ENCODE data around the gene SLC27A1. TPM values are rescaled to one million over a fixed set of nuclear protein-coding genes. Genes with fewer than 3 reads are reported as not detected.
"Not testable (repeated sequence)": the region's sequence is repeated elsewhere in the genome, so short reads cannot be mapped to it uniquely, and the experiment has no call there.

SLC27A1 gene
- total RNA-seq, 2 donors from 2014 or later: 4.8 to 7.1 TPM

- no peak for ATAC-seq
- DNase-seq: no peak
- intact Hi-C loops (cut with DNase I, micrococcal nuclease): no loop called here
Observed at GRCh38 chr19:17454576-17455071, 15.7 kb upstream of the SLC27A1 start.

GRCh38 chr19:17455308-17456123, 14.8 kb upstream of the SLC27A1 start:
- DNase-seq (no peak), ATAC-seq (no peak)
- intact Hi-C loops (cut with DNase I, micrococcal nuclease): no loop called here

- intact Hi-C loops (cut with DNase I, micrococcal nuclease): no loop called here
- ATAC-seq (no peak), DNase-seq (no peak)
Observed at GRCh38 chr19:17456127-17456526, 14.2 kb upstream of the SLC27A1 start.

DNA sequence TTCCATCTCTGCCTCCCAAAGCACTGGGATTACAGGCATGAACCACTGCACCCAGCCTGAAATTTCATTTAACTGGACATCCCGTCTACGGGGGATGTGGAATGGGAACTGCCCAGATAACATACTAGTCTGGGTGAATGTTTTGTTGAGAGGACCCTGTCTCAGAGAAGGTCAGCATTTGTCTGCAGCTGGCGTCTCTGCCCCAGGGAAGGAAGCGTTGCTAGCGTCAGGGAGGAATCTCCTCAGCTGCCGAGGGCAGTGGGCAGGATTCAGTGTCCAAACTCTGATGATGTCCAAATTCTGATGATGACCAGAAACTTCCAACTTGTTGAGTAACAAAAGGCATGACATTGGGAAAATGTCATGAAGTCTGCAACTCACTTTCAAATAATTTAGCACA, 12.7 kb upstream of the SLC27A1 start:
- intact Hi-C loops (cut with DNase I, micrococcal nuclease): no loop called here
- ATAC-seq (no peak), DNase-seq (no peak)

DNA sequence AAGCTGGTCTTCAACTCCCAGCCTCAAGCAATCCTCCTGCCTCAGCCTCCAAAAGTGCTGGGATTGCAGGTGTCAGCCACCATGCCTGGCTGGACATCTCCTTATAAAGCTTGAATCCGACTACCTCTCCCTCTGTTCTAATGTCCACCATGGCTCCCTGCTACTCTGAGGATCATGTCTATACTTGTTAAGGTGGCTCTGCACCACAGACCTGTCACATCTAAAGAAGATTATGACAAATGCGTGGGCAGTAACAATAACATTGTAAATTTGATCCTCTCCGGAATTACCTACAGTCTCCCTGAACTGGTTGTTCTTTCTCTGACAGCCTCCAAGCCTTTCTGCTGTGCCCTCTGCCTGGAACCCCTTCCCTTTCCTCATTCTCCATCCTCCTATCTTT, 11.4 kb upstream of the SLC27A1 start:
- ATAC-seq: no peak
- DNase-seq: no peak
- intact Hi-C loops (cut with DNase I, micrococcal nuclease): no loop called here

- intact Hi-C loops (cut with DNase I, micrococcal nuclease): loop anchor here in 1 of 2 donors (10.0 kb wide), 1 partner anchor 66 kb away; the partner anchor contains the start of gene CCDC194
- ATAC-seq: no peak
- no peak for DNase-seq
Observed at GRCh38 chr19:17460372-17461230, 9.7 kb upstream of the SLC27A1 start, which contains the start of gene NXNL1. Gene NXNL1, minus strand, starts transcription at chr19:17460926. Its CDS starts 57 bp downstream, at chr19:17460869.

DNA sequence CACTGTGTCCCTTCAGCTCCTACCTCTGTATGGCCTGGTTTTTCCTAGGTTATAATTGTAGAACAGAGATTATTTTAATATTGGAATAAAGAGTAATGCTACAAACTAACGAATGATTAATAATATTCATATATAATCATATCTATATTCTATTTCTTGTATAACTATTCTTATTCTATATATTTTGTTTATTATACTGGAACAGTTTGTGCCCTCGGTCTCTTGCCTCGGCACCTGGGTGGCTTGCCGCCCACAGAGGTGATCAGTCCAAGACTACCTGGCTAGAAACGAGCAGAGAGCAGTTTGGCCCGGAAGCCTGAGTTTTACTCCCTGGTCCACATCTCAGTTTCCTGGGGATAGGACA, 3.9 kb upstream of the SLC27A1 start:
- DNase-seq (no peak), ATAC-seq (no peak)
- intact Hi-C loops (cut with DNase I, micrococcal nuclease): loop anchor here in 1 of 2 donors (10.0 kb wide), 1 partner anchor 72 kb away; the partner anchor contains the start of gene CCDC194

GRCh38 chr19:17467471-17468301, 2.6 kb upstream of the SLC27A1 start:
- intact Hi-C loops (cut with DNase I, micrococcal nuclease): loop anchor here in 1 of 2 donors (10.0 kb wide), 1 partner anchor 73 kb away; the partner anchor contains the start of gene CCDC194
- DNase-seq (no peak), ATAC-seq (no peak)

DNA sequence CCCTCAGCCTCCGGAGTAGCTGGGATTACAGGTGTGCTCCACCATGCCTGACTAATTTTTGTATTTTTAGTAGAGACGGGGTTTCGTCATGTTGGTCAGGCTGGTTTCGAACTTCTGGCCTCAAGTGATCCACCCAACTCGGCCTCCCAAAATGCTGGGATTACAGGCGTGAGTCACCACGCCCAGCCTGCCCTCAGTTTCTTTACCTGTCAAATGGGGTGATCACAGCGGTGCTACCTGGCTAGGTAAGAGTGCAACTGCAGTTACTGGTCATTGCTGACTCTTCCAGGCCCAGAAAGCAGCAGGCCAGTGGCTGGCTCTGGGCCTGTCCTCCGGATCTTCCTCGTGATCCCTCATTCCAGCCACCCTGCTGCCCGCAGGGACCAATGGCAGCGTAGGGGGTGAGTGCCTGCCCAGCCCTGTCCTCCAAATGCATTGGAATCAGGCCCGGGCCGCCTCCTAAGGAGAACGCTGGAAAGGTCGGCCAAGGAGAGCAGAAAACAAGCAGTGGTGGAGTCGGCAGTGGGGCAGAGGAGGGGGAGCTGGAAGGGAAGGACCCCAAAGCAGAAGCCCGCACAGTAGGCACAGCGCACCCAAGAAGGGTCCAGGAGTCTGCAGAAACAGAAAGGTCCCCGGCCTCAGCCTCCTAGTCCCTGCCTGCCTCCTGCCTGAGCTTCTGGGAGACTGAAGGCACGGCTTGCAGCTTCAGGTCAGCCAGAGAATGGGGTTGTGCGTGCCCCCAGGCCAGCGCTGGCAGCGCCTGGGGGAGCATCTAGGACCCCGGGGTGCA, 1.8 kb upstream of the SLC27A1 start:
- ATAC-seq (no peak), DNase-seq (peak; percentile 45 to 59)

DNA sequence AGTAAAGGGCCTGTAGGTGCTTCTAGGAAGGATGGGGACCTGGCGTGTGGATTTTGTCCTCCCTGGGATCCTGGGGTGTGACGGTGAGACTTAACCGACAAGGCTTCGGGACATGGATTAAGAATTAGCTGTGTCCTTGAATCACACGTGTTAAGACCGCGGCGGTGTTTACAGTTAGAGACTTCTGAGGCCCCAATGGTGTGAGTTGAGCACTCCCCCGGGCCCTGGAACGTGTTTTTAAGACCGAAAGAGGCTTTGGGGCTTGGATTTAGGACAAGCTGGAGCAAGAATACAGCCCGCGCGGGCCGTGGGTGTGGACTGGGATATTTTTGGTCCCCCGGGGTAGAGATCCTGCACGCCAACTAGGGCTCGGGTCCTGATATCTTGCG, 1.2 kb upstream of the SLC27A1 start:
- intact Hi-C loops (cut with DNase I, micrococcal nuclease): loop anchor here in 1 of 2 donors (10.0 kb wide), 1 partner anchor 74 kb away; the partner anchor contains the start of gene CCDC194
- DNase-seq (no peak), ATAC-seq (peak; percentile 0)

More for the DNA sequence above, 1.8 kb upstream of the SLC27A1 start:
- intact Hi-C loops (cut with DNase I, micrococcal nuclease): loop anchor here in 1 of 2 donors (10.0 kb wide), 1 partner anchor 74 kb away; the partner anchor contains the start of gene CCDC194

- DNase-seq: peak; percentile 98
- ATAC-seq: peak; percentile 82
- intact Hi-C loops (cut with DNase I, micrococcal nuclease): loop anchor here in 1 of 2 donors (10.0 kb wide), 1 partner anchor 75 kb away; the partner anchor contains the start of gene CCDC194
Observed at GRCh38 chr19:17469481-17470067, 750 bp upstream of the SLC27A1 start.

DNA sequence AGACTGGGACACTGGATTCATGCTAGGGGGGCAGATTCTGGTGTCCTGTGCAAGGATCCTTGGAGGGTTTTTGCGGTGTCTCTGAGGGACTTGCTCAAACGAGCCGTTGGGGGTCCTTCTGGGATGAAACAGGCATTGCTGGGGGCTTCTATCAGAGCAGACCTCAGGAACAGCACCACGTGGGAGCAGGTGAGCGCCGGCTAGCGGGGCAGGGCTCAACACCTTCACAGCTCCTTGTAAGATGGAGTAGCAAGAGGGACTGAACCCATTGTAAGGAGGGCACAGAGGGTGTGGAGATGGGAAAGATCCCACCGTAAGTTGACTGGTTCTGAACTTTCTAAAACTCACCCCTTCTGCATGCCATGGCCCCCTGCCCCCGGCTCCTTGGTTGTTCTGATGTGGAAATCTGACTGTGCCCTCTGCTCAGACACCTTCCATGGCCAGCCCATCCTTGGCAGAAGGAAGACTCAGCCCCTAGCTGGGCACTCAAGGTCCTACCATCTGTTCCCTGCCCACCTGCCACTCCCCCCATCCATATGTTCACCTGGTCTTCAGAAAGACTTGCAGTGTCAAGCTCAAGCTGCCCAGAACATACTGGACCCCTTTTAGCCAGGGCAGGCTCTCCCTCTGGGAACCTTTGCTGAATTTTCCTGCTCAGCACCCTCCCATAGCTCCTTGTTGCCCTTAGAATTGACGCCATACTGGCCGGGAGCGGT, 1.2 kb downstream of the SLC27A1 start:
- intact Hi-C loops (cut with DNase I, micrococcal nuclease): no loop called here
- ATAC-seq (no peak), DNase-seq (no peak)

- ATAC-seq: no peak
- DNase-seq: no peak
- intact Hi-C loops (cut with DNase I, micrococcal nuclease): no loop called here
Observed at GRCh38 chr19:17473041-17473440, 2.7 kb downstream of the SLC27A1 start.

- DNase-seq; intact Hi-C loops (cut with DNase I, micrococcal nuclease); ATAC-seq: not testable (repeated sequence)
Observed at GRCh38 chr19:17475011-17475540, 4.8 kb downstream of the SLC27A1 start.

GRCh38 chr19:17475541-17476115, 5.3 kb downstream of the SLC27A1 start:
- DNase-seq: no peak
- ATAC-seq: peak; percentile 24
- intact Hi-C loops (cut with DNase I, micrococcal nuclease): no loop called here

DNA sequence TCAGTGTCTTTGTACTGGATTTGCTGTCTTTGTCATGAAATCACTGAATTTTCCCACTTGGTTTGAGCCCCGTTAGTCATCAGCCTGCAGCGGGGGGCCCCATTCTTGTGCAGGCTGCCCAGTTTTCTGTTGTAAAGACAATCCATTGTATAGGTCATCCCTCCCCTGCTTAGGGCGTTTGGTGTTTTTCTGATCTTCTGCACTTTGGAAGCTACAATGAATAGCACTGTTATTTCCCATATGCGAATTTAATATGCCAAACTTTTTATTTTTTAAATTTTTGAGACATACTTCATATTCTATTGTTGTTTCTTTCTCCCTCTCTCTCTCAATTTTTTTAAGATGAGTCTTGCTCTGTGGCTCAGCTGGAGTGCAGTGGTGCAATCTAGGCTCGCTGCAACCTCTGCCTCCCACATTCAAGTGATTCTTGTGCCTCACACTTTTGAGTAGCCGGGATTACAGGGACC, 9.0 kb downstream of the SLC27A1 start:
- no peak for ATAC-seq
- no peak for DNase-seq
- intact Hi-C loops (cut with DNase I, micrococcal nuclease): no loop called here
